ENCODE measurements around the gene MADCAM1. TPM values are rescaled to one million over a fixed set of nuclear protein-coding genes. Genes with fewer than 3 reads are reported as not detected.

MADCAM1 gene
- total RNA-seq, 1 donor from 2014 or later = 0.92 TPM

- Histone ChIP-seq H3K27me3 (ENCODE audit: low read depth) (peaks cover 16% of the 10 kb centered on the region), H3K4me3 (no peak overlapping the region), H3K9me3 (no peaks in the 10 kb centered on the region), H3K27ac (no peak overlapping the region), H3K36me3 (no peaks in the 10 kb centered on the region), H3K4me1 (peaks cover 12% of the 10 kb centered on the region)
- intact Hi-C loops (cut with DNase I) = no loop called here
- ATAC-seq (no peak), DNase-seq (no peak)
- TF ChIP-seq, protein P1, sequence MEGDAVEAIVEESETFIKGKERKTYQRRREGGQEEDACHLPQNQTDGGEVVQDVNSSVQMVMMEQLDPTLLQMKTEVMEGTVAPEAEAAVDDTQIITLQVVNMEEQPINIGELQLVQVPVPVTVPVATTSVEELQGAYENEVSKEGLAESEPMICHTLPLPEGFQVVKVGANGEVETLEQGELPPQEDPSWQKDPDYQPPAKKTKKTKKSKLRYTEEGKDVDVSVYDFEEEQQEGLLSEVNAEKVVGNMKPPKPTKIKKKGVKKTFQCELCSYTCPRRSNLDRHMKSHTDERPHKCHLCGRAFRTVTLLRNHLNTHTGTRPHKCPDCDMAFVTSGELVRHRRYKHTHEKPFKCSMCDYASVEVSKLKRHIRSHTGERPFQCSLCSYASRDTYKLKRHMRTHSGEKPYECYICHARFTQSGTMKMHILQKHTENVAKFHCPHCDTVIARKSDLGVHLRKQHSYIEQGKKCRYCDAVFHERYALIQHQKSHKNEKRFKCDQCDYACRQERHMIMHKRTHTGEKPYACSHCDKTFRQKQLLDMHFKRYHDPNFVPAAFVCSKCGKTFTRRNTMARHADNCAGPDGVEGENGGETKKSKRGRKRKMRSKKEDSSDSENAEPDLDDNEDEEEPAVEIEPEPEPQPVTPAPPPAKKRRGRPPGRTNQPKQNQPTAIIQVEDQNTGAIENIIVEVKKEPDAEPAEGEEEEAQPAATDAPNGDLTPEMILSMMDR (IDR thresholded peaks at IDR 0.05) = no peak
Observed at GRCh38 chr19:463483-464207, 32.6 kb upstream of the MADCAM1 start.

DNA sequence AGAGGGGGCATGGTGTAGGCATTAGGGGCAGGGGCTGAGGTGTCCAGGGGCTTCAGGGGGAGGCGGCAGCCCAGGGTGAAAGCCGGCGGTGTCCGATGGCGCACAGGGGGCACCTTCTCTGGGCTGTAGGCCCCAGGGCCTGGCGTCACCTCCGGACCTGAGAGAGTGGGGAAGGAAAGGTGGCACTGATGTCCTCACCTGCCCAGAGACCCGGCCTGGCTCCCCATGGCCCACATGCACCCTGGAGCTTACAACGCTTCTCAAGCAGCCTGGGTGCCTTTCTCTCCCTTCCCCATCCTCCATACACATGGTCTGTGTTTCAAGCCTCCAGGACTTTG lies 32.1 kb upstream of the MADCAM1 start:
- Histone ChIP-seq H3K4me1 (peaks cover 12% of the 10 kb centered on the region), H3K27me3 (ENCODE audit: low read depth) (peaks cover 16% of the 10 kb centered on the region), H3K27ac (no peak overlapping the region), H3K4me3 (no peak overlapping the region), H3K36me3 (no peaks in the 10 kb centered on the region), H3K9me3 (no peaks in the 10 kb centered on the region)
- TF ChIP-seq, protein P1 (IDR thresholded peaks at IDR 0.05) = no peak
- no peak for ATAC-seq
- DNase-seq = no peak
- intact Hi-C loops (cut with DNase I) = no loop called here

DNA sequence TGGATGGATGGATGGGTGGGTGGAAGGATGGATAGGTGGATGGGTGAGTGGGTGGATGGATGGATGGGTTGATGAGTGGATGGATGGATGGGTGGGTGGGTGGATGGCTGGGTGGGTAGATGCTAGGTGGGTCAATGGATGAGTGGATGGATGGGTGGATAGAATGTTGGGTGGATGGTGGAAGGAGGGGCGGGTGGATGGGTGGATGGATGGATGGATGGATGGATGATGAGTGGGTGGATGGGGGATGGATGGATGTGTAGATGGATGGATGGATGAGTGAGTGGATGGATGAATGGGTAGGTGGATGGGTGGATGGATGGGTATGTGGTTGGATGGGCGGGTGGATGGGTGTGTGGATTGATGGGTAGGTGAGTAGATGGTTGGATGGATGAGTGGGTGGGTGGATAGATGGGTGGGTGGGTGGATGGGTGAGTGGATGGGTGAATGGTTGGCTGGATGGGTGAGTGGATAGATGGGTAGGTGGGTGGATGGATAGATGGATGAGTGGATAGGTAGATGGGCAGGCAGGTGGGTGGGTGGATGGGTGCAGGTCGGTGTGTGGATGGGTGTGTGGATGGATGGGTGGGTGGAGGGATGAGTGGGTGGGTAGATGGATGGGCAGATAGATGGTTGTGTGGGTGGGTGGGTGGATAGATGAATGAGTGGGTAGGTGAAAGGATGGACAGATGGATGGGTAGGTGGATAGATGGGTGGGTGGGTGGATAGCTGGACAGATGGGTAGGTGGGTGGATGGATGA lies 31.1 kb upstream of the MADCAM1 start:
- DNase-seq (no peak), ATAC-seq (no peak)
- TF ChIP-seq, protein P1 (IDR thresholded peaks at IDR 0.05) = no peak
- intact Hi-C loops (cut with DNase I) = no loop called here
- Histone ChIP-seq H3K4me1 (peaks cover 12% of the 10 kb centered on the region), H3K27ac (no peak overlapping the region), H3K9me3 (no peaks in the 10 kb centered on the region), H3K36me3 (no peaks in the 10 kb centered on the region), H3K27me3 (ENCODE audit: low read depth) (peaks cover 16% of the 10 kb centered on the region), H3K4me3 (no peak overlapping the region)

DNA sequence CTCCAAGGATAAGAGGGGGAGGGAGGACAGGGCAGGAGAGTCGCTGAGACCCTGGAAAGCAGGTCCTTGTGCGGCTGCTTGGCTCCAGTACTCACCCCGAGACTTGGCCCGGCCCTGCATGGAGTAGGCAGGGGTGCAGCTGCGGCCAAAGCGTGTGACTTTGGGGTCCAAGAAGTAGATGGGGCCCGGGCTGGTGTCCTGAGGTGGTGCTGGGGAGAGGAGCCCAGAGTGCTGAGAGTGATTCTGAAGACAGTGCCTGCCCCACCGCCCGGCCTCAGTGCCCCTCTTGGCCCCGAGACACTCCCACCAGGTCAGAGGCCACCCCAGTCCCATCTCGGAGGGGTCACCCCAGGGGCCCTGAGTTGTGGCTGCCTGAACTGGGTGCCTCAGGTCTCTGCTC lies 28.7 kb upstream of the MADCAM1 start:
- H3K4me1 ChIP-seq = no peaks in the 10 kb centered on the region
- intact Hi-C loops (cut with DNase I) = no loop called here
- H3K4me3 ChIP-seq = no peak overlapping the region
- peaks cover 3% of the 10 kb centered on the region for H3K27me3 ChIP-seq (ENCODE audit: low read depth)
- no peaks in the 10 kb centered on the region for H3K9me3 ChIP-seq
- ATAC-seq (no peak), DNase-seq (no peak)
- H3K27ac ChIP-seq = no peak overlapping the region
- TF ChIP-seq, protein P1 (IDR thresholded peaks at IDR 0.05) = no peak
- H3K36me3 ChIP-seq = no peaks in the 10 kb centered on the region

DNA sequence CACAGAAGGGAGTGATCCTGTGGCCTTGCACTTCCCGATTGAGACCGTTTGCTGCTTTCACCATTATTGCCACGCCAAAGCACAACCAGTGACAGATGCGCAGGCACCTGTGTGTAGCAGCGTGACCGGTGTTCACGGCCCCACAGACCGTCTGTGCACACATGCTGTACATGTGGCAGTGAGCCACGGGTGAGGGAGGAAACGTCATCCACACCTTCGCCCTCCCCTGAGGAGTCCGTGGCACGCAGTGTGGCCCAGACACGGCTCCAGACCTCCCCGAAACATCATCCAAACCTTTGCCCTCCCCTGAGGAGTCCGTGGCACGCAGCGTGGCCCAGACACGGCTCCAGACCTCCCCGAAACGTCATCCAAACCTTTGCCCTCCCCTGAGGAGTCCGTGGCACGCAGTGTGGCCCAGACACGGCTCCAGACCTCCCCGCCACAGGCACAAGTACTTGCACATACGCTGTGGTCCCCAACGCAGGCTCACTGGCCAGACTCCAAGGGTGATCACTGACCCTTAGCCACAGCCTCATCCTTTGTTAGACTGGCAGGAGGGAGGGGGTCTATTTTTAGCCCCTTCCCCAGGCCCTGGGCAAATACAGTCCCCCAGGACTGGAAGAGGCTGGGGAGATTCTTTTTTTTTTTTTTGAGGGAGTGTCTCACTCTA lies 27.6 kb upstream of the MADCAM1 start:
- TF ChIP-seq, protein P1 (IDR thresholded peaks at IDR 0.05) = no peak
- DNase-seq = no peak
- no peaks in the 10 kb centered on the region for H3K36me3 ChIP-seq
- no peak for ATAC-seq
- intact Hi-C loops (cut with DNase I) = no loop called here
- H3K9me3 ChIP-seq = no peaks in the 10 kb centered on the region
- H3K27ac ChIP-seq = no peak overlapping the region
- no peak overlapping the region for H3K4me3 ChIP-seq
- H3K4me1 ChIP-seq = no peaks in the 10 kb centered on the region
- no peaks in the 10 kb centered on the region for H3K27me3 ChIP-seq (ENCODE audit: low read depth)

Data from lower lobe of right lung (tissue), 2 donors.